Cortex of kidney (tissue), 1 donor: ENCODE data around the gene CEP89.
"Not testable (repeated sequence)": the region's sequence is repeated elsewhere in the genome, so short reads cannot be mapped to it uniquely, and the experiment has no call there.

Source experiments
- DNase-seq: peaks from one replicate; lab custom pipeline; 2025; lab: John Stamatoyannopoulos, UW

The CEP89 gene

DNA sequence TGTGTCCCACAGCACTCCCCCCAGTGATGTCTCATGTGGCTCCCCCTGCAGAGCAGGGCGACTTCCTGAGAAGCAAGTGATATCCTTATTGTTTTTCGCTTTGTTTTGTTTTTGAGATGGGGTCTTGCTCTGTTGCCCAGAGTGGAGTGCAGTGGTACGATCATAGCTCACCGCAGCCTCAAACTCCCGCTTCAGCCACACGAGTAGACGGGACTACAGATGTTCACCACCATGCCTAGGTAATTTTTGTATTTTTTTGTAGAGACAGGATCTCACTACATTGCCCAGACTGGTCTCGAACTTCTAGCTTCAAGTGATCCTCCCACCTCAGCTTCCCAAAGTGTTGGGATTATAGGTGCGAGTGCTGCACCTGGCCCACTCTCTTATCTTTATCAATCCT lies 5.0 kb downstream of the CEP89 start:
- DNase-seq, result no peak

DNA sequence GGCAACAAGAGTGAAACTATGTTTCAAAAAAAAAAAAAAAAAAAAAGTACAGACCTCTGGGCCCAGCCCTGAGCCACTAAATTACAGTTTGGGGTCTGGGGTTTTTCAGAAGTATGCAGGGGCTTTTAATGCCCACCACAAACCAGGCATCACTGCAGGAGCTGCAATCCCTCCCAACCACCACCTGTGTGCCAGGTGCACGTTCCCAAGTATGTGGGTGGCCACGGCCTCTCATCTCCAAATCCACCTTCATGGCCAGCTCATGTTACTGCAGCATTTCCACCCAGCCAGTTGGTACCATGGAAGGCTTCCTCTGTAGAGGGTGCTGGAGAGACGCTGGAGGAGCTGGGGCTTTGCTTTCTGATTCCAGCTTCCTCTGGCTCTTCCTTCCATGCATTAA lies 26.5 kb downstream of the CEP89 start:
- DNase-seq, result no peak

DNA sequence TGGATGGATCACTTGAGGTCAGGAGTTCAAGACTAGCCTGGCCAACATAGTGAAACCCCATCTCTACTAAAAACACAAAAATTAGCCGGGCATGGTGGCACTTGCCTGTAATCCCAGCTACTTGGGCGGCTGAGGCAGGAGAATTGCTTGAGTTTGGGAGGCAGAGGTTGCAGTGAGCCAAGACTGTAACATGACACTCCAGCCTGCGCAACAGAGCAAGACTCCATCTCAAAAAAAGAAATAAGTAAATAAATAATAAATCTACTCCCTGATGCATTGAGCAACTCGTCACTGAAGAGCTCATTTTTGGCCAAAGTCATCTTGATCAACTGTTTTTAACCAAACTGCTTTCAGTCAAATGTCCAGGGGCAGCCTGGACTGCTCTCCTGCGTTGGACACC lies 30.5 kb downstream of the CEP89 start:
- not testable (repeated sequence) for DNase-seq

DNA sequence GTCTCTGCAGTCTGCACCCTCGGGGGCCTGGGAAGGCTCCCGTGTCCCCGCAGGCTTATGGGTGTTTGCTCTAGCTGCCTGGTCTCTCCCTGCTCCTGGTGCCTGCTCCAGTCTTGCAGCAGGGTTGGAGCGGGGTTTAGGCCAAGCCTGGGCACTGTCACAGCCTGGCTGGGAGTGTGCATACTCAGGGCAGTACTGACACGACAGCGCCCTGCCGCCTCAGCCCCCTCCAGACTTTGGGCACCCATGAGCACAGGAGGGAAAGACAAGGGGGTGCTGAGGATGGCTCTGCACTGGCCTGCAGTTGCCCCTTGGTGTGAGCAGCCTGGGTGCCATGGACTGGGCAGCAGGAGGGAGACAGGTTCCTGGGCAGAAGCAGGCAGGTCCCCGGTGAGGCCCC lies 35.7 kb downstream of the CEP89 start:
- DNase-seq, result no peak

DNA sequence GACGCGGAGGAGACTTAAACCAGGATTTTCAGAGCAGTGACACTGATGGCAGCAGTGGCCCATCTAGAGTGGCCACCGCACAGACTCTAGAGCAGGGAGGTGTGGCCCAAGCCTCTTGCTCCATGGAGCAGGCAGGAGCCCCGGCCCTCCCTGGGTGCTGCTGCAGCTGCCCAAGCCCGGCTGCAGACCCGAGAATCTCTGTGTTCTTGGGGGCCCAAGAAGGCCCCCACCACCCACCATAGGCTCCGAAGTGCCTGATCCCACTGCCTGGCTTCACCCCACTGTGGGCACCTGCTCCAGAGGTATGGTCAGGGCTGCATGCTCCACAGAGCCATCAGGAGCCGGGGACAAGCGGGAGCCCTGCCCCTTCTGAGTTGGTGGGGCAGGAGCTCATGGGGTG lies 36.1 kb downstream of the CEP89 start:
- no peak for DNase-seq

DNA sequence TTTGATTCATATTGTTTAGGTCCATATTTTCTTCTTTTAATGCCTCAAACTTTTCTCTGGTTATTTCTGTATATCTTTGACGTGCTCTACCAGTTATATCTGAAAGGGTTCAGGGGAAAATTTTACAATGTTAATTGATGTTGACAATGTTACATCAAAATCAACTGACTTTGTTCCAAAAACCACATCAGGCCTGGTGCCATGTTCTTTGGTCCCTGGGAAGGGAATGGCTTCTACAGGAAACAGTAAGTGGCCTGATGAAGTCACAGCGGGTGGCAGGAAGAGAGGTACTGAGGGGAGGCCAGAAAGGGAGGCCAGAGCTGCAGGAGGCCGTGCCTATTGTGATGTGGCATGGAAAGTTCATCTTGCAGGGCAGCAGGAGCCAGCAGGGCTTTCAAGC lies 38.2 kb downstream of the CEP89 start:
- no peak for DNase-seq

DNA sequence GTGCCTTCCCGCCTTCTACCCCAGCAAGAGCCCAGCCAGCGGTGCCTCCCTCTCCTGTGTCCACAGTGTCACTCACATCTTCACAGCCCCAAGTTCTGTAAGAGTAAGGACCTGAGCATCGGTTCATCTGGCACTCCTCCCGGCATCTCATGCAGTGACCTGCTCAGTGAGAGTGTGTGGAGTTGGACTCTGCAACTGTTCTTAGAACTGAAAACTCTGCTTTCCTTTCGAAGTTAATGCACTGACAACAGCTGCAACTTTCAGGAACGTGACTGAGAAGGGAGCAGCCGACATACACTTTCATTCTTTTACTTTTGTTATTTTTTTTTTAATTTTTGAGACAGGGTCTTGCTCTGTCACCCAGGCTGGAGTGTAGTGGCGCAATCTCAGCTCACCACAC lies 41.2 kb downstream of the CEP89 start:
- DNase-seq, result no peak

DNA sequence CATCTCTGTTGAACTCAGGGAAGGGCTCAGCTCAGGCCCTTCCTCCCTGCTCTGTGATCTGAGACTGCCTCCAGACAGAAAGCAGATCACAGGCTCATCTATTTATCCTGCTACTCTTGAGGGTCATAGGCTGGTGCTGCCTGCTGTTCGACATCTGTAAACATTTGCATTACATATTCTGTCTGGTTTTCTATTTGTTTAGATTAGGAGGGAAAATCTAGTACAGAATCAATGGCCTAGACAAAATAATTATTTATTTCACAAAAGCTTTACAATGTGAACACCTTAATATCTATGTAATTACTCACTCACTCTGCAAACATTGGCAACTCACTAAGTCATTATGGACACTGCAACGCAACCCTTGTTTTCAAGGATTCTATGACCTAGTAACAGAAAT lies 43.0 kb downstream of the CEP89 start:
- no peak for DNase-seq

DNA sequence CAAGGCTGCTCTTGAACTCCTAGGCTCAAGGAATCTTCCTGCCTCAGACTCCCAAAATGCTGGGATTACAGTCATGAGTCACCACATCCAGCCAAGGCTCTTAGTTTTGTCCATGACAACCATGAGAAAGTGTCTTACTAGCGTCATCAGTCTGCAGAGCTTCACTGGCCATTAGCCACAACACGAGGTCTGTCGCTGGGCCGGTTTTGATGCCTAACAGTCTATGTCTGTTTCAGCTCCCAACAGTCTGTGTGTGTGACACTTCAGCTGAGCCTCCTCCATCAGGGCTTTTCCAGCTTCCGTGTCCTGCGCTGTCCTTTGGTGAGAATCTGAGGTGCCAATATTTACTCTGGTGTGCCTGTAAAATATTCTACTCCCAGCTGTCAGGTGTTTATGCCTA lies 47.6 kb downstream of the CEP89 start:
- DNase-seq, result no peak

DNA sequence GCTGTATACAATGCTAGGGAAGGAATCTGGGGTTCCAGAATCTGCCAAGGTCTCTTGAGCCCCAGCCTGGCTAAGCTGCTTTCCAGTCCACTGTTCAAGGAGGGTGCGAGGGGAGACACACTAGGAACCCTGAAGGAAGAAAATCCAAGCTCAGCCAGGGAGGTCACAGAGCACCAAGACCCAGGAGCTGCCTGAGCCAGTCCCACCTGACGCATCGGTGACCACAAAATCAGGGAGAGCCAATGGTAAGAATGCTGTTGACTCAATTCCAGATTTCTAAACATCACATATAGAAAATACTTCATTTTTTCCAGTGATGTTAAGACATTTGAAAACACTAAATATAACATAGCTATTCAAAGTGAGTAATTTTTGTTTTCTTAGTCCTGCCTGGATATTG lies 50.1 kb downstream of the CEP89 start:
- no peak for DNase-seq

DNA sequence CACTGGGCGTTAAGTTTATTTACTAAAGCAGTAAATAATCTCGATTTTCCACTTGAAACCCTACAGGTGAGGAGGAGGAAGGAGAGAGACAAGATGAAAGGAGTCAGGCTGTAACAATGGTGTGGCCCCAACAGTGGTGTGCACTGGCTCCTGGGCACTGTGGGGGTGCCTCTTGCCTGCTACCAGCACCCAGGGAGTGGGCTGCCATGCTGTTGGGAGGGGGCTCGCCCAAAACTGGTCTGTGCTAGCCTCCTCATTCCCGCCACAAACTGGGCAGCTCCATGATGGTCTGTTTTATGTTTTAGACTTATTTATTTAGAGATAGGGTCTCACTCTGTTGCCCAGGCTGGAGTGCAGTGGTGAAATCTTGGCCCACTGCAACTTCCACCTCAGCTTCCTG lies 52.4 kb downstream of the CEP89 start:
- DNase-seq, result no peak

DNA sequence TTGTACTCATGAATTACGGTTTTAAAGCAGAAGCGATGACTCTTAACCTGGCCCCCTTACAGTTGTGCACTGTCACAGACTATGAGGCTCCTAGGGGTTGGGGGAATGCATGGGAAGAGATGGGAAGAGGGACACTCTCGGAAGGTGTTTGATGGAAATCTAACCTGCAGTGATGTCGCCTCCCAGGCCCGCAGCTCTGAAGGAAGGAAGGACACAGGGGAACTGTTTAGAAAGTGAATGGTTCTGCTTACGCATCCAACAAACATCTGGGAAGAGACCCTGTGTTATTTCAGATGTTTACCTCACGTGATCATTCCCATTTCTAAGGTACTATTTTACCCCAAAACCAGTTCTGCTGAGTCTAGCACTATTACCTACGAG lies 54.2 kb downstream of the CEP89 start:
- no peak for DNase-seq

DNA sequence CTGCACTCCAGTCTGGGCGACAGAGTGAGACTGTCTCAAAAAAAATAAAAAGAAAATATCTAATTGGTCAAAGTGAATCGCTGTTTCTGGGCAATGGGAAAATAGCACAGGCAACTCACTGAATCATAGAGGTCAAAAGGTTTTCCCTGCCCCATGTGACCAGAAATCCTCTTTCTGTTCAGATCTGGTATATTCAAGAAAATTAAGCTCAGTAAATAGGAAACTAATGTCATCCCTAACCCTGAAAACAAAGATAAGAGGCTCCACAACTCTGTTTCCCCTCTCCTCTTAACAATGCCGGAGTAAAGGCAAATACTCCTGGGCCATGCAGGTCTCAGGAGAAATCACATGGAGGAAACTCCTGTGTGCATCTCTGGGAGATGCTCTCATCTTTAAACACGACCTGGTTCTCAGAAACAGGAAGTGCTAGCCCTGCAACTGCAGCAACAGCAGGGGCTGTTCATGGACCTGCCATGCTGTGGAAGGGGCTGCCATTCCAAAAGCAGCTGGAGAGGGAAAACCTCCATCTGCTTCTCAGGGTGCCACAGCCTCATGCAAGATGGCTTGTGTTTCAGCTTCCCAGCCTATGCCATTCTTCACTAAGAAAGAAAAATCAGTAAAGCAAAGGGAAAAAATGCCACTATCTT lies 54.7 kb downstream of the CEP89 start:
- no peak for DNase-seq

DNA sequence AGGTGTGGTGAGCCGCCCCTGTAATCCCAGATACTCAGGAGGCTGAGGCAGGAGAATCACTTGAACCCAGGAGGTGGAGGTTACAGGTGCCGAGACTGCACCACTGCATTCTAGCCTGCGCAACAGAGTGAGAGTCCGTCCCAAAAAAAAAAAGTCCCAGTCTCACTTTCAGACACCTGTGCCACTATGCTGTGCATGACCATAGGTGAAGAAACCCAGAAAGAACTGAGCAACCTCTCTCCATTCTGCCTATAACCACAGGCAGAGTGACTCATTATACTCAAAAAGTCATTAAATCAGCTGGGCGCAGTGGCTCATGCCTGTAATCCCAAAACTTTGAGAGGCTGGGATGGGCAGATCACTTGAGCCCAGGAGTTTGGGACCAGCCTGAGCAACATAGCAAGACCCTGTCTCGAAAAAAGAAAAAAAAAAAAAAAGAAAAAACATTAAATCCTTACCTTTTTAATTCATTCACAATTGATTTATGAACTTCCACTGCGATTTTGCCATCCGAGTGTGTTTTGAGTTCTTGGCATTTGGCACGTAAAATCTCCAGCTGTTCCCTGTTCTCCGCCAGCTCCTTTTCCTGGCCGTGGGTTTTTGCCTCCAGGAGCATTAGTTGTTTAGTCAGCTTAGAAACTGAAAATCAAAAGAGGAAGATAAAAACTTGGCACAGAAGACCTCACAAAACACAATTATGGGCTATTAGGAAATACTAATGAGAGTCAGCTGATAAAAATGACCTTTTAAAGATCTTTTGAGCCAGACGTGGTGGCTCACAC lies 56.7 kb downstream of the CEP89 start:
- no peak for DNase-seq

DNA sequence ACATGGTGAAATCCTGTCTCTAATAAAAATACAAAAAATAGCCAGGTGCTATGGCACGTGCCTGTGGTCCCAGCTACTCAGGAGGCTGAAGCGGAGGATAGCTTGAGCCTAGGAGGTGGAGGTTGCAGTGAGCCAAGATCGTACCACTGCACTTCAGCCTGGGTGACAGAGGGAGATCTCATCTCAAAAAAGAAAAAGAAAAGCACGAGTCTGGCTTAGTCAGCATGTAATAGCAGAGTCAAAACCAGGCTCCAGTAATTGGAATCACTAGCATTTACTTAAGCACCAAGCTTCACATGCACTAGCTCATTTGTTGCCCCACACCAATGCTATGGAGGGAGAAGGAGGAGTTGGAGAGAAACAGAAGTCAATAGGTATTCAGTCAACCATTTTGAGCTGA lies 60.3 kb downstream of the CEP89 start:
- no peak for DNase-seq

DNA sequence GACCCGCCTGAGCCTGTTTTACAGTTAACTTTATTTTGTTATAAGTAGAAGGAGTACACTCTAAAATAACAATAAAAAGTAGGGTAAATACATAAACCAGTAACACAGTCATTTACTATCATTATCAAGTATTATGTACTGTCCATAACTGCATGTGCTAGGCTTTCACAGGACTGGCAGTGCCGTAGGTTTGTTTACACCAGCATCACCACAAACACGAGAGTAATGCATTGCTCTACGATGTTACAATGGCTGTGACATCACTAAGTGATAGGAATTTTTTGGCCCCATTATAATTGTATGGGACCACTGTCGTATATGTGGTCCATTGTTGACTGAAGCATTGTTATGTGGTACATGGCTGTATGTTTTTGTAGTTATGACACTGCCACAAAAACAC lies 60.9 kb downstream of the CEP89 start:
- no peak for DNase-seq

DNA sequence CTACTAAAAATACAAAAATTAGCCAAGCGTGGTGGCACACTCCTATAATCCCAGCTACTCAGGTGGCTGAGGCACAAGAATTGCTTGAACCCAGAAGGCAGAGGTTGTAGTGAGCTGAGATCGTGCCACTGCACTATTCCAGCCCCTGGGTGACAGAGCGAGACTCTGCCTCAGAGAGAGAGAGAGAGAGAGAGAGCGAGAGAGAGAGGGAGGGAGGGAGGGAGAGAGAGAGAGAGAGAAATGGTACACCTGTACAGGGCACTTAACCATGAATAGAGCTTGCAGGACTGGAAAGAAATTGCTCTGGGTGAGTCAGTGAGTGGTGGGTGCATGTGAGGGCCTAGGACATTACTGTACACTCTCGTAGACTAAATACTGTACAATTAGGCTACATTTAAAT lies 61.7 kb downstream of the CEP89 start:
- no peak for DNase-seq

DNA sequence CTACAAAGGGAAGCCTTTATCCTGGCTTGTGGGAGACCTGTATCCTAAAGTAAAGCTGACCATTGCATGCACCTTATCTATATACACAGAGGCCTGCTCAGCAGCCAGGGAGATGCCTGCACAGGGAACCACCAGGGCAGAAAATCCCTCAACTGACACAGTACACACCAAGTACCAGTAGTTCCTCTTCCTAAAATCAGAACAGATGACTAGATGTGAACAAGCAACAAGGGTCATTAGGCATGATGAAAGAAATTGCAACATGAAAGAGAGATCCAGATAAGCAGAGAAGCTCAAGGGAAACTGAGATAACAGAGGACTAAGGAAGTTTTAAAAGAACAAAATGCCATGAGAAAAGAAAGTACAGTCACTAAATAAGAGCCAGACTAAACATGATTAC lies 62.5 kb downstream of the CEP89 start:
- DNase-seq, result no peak

DNA sequence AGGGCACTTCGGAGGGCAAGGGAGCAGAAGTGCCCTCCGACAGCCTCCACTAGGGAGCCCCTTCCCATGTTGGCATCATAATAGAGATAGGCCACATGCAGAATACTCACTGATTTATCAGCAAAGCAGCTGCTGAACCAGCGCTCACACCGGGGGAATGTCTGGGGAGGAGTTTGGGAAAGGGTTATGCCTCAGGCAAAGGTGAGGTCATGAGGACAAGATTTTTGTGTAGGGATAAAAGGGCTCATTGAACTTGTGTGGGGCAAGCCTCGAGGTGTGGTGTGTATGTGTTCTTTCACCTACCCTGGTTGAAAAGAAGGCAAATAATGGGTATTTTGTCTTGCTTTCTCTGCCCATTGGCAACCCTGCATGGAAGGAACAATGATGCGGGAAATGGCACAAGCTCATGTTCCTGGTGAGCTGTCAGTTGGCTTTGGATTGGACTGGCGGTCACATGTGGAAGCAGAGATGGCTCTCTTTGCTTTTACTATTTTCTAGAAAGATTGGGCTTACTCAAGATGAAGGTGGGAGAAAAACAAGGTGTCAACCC lies 63.0 kb downstream of the CEP89 start:
- no peak for DNase-seq

DNA sequence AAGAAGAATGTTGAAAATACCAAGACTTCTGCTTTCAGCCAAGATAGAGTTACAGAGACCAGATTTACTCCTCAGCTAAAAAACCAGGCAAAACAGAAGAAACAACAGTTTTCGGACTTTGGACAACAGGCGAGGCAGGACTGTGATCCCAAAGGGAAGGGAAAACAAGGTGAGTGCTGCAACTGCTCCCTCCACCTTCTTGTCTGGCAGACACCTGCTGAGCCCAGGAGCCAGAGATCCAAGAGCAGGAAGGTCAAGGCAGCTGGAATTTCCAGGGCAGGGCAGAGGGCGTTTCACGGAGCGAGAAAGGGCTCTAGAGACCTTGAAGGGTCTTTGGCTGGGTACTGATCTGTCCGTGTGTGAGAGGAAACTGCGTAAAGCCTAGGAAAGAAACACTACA lies 69.3 kb downstream of the CEP89 start:
- DNase-seq, result no peak

DNA sequence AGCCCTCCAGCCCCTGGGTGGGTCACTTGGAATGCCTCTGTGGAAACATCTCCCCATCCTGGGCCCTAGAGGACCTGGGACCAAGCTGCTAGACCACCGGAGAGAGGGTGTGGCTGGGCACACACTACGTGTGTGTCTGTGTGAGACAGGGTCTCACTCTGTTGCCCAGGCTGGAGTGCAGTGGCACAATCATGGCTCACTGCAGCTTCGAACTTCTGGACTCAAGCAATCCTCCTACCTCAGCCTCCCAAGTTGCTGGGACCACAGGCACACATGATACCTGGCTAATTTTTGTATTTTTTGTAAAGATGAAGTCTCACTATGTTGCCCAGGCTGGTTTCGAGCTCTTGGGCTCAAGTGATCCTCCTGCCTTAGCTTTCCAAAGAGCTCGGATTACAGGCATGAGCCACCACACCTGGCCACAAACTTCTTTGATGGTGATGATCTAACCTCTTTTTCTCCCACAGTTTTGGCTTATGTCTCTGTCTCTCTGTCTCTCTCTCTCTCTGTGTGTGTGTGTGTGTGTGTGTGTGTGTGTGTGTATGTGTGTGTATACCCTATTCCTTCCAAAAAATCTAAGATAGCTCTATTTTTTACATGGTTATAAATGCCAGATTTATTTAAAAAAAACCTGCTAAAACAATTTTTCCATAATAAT lies 70.1 kb downstream of the CEP89 start:
- DNase-seq, result no peak

DNA sequence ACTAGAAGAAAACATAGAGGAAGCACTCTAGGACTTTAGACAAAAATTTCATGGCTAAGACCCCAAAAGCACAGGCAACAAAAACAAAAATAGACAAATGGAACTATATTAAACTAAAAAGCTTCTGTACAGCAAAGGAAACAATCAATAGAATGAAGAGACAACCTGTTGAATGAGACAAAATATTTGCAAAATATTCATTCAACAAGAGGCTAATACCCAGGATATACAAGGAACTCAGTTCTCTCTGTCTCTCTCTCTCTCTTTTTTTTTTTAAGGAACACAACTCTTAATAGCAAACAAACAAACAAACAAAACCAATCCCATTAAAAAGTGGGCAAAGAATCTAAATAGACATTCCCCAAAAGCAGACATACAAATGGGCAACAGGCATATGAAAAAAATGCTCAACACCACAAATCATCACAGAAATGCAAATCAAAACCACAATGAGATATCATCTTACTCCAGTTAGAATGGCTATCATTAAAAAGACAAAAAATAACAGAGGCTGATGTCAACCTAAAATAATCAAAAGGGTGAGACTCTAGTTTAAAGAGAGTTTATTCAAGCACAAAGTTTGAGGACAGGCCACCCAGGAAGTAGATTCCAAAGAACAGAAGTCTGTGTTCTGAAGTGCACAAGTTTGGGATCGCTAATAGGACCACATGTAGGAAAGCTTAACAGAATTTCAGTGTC lies 75.1 kb downstream of the CEP89 start:
- no peak for DNase-seq

DNA sequence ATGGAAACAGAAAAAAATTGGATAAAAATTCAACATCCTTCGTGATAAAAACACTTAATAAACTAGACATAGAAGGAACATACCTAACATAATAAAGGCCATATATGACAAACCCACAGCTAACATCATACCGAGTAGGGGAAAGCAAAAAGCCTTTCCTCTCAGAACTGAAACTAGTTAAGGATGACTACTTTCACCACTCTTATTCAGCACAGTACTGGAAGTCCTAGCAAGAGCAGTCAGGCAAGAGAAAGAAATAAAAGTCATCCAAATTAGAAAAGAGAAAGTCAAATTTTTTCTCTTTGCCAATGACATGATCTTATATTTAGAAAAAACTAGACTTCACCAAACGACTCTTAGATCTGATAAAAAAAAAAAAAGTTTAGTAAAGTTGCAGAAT lies 76.4 kb downstream of the CEP89 start:
- no peak for DNase-seq
